ENCODE measurements around the gene PLCXD3.
"Not testable (repeated sequence)": the region's sequence is repeated elsewhere in the genome, so short reads cannot be mapped to it uniquely, and the experiment has no call there.

PLCXD3 gene

DNA sequence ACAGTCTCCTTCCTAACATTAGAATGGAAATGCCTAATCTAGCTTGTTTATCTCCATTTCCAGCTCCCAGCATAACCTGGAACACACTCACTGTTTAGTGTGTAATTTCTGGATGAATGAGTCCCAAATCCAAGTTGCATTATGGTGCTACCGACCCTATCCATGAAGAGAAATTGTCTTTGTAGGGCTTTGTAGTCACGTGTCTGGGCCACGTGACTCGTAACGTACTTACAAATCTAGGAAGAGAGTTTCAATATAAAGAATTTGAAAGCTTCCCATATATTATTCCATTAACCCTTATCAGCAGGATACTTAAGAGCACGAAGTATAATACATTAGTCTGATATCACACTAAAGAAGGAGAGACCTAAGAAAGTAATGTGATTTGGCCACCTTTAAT lies 28.2 kb downstream of the PLCXD3 start:
- H3K36me3 ChIP-seq (ENCODE audit: control insufficient read depth, insufficient read depth, low read length): no peaks in the 10 kb centered on the region
- no peak overlapping the region for H3K9ac ChIP-seq (ENCODE audit: low read length)
- no peak overlapping the region for H3K4me3 ChIP-seq (ENCODE audit: low read length)
- no peak overlapping the region for H3K27ac ChIP-seq (ENCODE audit: low read depth, low read length)
- H3K4me1 ChIP-seq (ENCODE audit: control insufficient read depth, insufficient read depth, low read length): no peaks in the 10 kb centered on the region
- no peaks in the 10 kb centered on the region for H3K27me3 ChIP-seq (ENCODE audit: control insufficient read depth, insufficient read depth, low read length)

DNA sequence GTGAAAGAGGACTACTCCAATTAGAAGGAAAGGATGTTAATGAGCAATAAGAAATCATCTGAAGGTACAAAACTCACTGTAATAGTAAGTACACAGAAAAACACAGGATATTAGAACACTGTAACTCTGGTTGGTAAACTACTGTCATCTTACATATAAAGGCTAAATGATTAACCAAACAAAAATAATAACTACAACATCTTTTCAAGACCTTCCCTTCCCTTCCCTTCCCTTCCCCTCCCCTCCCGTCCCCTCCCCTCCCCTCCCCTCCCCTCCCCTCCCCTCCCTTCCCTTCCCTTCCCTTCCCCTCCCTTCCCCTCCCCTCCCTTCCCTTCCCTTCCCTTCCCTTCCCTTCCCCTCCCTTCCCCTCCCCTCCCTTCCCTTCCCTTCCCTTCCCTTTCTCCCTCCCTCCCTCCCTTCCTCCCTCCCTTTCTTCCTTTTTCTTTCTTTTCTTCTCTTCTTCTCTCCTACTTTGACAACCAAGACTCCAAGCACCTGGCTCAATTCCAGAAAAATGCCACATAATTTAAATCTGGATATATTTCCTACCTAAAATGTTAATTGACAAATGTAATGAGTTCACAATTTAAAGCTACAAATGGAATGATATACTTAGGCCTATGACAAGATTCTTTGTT lies 38.7 kb downstream of the PLCXD3 start:
- H3K4me3 ChIP-seq (ENCODE audit: low read length); H3K27ac ChIP-seq (ENCODE audit: low read depth, low read length); H3K4me1 ChIP-seq (ENCODE audit: control insufficient read depth, insufficient read depth, low read length); H3K9ac ChIP-seq (ENCODE audit: low read length); H3K36me3 ChIP-seq (ENCODE audit: control insufficient read depth, insufficient read depth, low read length); H3K27me3 ChIP-seq (ENCODE audit: control insufficient read depth, insufficient read depth, low read length): not testable (repeated sequence)

GRCh38 chr5:41465493-41466171 lies 44.8 kb downstream of the PLCXD3 start:
- H3K27ac ChIP-seq (ENCODE audit: low read depth, low read length): no peak overlapping the region
- H3K36me3 ChIP-seq (ENCODE audit: control insufficient read depth, insufficient read depth, low read length): no peaks in the 10 kb centered on the region
- no peaks in the 10 kb centered on the region for H3K4me1 ChIP-seq (ENCODE audit: control insufficient read depth, insufficient read depth, low read length)
- H3K27me3 ChIP-seq (ENCODE audit: control insufficient read depth, insufficient read depth, low read length): no peaks in the 10 kb centered on the region
- no peak overlapping the region for H3K4me3 ChIP-seq (ENCODE audit: low read length)
- H3K9ac ChIP-seq (ENCODE audit: low read length): no peak overlapping the region

- no peaks in the 10 kb centered on the region for H3K4me1 ChIP-seq (ENCODE audit: control insufficient read depth, insufficient read depth, low read length)
- H3K9ac ChIP-seq (ENCODE audit: low read length): no peak overlapping the region
- no peak overlapping the region for H3K27ac ChIP-seq (ENCODE audit: low read depth, low read length)
- H3K4me3 ChIP-seq (ENCODE audit: low read length): no peak overlapping the region
- no peaks in the 10 kb centered on the region for H3K27me3 ChIP-seq (ENCODE audit: control insufficient read depth, insufficient read depth, low read length)
- no peaks in the 10 kb centered on the region for H3K36me3 ChIP-seq (ENCODE audit: control insufficient read depth, insufficient read depth, low read length)
These were observed 50.8 kb downstream of the PLCXD3 start for GRCh38 chr5:41459557-41459956.

DNA sequence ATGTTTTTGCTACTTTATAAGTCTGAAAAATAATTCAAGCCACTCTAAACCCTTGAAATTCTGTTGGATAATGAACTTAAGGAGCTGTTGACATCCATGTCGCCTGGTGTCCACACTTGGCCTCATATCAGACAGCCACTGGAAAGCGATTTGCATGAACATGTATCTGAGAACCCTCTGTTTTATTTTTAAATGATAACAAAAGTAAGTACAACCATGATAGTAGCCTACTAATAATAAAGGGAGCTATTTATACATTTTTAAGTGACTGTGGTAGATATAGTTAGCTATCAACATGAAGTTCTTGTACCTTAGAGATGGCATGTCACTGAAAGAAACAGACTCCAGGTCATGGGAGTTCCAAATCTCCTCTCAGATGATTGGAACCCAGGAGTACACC lies 53.3 kb downstream of the PLCXD3 start:
- no peak overlapping the region for H3K4me3 ChIP-seq (ENCODE audit: low read length)
- no peaks in the 10 kb centered on the region for H3K36me3 ChIP-seq (ENCODE audit: control insufficient read depth, insufficient read depth, low read length)
- H3K27me3 ChIP-seq (ENCODE audit: control insufficient read depth, insufficient read depth, low read length): no peaks in the 10 kb centered on the region
- H3K4me1 ChIP-seq (ENCODE audit: control insufficient read depth, insufficient read depth, low read length): no peaks in the 10 kb centered on the region
- H3K9ac ChIP-seq (ENCODE audit: low read length): no peak overlapping the region
- no peak overlapping the region for H3K27ac ChIP-seq (ENCODE audit: low read depth, low read length)

DNA sequence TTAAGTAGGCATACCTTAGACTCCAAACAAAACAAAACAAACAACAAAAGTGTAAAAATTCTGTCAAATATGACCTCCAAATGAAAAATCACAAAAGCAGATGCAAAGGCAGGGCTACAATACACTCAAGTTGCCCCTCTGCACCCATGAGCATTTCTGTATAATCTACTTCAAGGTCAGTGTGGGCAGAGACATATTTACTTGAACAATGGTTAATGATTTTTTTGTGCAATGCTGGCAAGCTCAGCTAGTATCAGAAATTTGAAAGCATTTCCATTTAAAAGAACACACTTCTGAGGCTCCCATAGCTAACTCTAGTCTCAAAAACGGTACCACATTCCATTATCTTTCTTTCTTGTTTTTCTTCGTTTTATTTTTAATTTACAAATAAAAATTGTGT lies 57.9 kb downstream of the PLCXD3 start:
- Histone ChIP-seq H3K27ac (ENCODE audit: low read depth, low read length) (no peak overlapping the region), H3K4me3 (ENCODE audit: low read length) (no peak overlapping the region), H3K36me3 (ENCODE audit: control insufficient read depth, insufficient read depth, low read length) (no peaks in the 10 kb centered on the region), H3K9ac (ENCODE audit: low read length) (no peak overlapping the region), H3K4me1 (ENCODE audit: control insufficient read depth, insufficient read depth, low read length) (no peaks in the 10 kb centered on the region), H3K27me3 (ENCODE audit: control insufficient read depth, insufficient read depth, low read length) (no peaks in the 10 kb centered on the region)

- Histone ChIP-seq H3K9ac (ENCODE audit: low read length) (no peak overlapping the region), H3K27me3 (ENCODE audit: control insufficient read depth, insufficient read depth, low read length) (no peaks in the 10 kb centered on the region), H3K36me3 (ENCODE audit: control insufficient read depth, insufficient read depth, low read length) (no peaks in the 10 kb centered on the region), H3K27ac (ENCODE audit: low read depth, low read length) (no peak overlapping the region), H3K4me3 (ENCODE audit: low read length) (no peak overlapping the region), H3K4me1 (ENCODE audit: control insufficient read depth, insufficient read depth, low read length) (no peaks in the 10 kb centered on the region)
These were observed 62.5 kb downstream of the PLCXD3 start for GRCh38 chr5:41447650-41448510.

DNA sequence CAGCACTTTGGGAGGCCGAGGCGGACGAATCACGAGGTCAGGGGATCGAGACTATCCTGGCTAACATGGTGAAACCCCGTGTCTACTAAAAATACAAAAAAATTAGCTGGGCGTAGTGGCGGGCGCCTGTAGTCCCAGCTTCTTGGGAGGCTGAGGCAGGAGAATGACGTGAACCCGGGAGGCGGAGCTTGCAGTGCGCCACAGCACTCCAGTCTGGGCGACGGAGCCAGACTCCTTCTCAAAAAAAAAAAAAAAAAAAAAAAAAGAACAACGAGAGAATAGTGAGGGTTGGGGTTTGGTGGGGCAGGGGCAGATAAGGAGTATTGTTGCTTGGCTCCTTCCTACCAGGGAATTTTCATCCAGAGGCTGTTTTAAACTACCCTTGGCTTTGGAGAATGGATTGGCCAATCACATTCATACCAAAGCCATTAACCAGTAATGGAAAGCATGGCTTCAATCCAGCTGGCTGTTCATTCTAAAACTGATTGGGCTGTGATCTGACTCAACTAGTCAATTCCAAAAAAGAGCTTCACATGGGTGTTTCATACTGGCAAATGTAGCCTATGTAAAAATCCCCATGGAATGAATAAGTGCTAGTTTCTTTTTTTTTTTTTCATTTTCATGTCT lies 64.4 kb downstream of the PLCXD3 start:
- no peaks in the 10 kb centered on the region for H3K36me3 ChIP-seq (ENCODE audit: control insufficient read depth, insufficient read depth, low read length)
- no peaks in the 10 kb centered on the region for H3K27me3 ChIP-seq (ENCODE audit: control insufficient read depth, insufficient read depth, low read length)
- H3K4me3 ChIP-seq (ENCODE audit: low read length): no peak overlapping the region
- H3K4me1 ChIP-seq (ENCODE audit: control insufficient read depth, insufficient read depth, low read length): no peaks in the 10 kb centered on the region
- no peak overlapping the region for H3K27ac ChIP-seq (ENCODE audit: low read depth, low read length)
- no peak overlapping the region for H3K9ac ChIP-seq (ENCODE audit: low read length)

DNA sequence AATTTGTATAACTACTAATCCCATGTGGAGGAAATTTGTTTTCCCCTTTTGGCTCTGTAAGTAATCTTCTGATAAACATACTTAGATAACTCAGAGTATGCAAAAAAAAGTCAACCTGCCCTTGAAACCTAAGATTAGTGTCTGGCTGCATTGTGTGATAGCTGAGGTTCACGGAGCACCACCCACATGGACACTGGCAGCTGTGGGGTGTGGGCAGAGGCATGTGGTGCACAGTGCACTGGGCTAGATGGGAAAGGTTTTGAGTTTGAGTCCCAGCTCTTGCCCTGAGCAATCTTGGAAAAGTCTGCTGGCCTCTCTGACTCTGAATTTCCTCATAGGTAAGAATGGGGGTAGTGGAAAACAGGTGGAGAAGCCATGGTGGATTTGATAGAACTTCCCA lies 75.1 kb downstream of the PLCXD3 start:
- Histone ChIP-seq H3K27me3 (ENCODE audit: control insufficient read depth, insufficient read depth, low read length) (no peaks in the 10 kb centered on the region), H3K27ac (ENCODE audit: low read depth, low read length) (no peak overlapping the region), H3K4me3 (ENCODE audit: low read length) (no peak overlapping the region), H3K9ac (ENCODE audit: low read length) (no peak overlapping the region), H3K36me3 (ENCODE audit: control insufficient read depth, insufficient read depth, low read length) (no peaks in the 10 kb centered on the region), H3K4me1 (ENCODE audit: control insufficient read depth, insufficient read depth, low read length) (no peaks in the 10 kb centered on the region)

DNA sequence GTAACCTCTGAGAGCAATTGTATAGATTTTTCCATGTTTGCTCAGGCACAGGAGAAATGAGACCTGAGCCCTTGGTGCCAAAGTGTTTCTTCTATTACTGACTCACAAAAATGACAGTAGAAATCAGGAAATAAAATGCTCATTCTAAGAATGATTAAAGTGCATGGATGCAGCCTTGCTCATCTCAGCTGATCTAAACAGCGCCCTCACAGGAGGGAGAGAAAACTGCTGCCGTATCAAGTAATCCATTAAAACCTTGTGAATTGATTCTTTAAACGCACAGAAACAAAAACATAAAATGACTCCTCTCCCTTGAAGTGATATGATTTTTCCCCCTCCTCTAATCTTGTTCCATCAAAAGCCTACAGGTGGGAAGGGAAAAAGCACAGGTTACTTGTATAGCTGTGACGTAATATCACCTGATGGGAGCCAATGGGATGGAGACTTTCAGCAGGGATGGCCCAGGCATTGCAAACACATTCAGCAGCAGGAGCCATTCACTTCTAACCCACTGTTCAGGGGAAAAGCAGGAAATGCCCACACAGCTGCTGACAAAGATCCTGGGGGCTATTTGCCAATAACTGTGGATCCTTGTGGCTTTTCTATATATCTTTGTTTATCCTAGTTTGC lies 76.7 kb downstream of the PLCXD3 start:
- H3K27ac ChIP-seq (ENCODE audit: low read depth, low read length): no peak overlapping the region
- no peaks in the 10 kb centered on the region for H3K4me1 ChIP-seq (ENCODE audit: control insufficient read depth, insufficient read depth, low read length)
- no peak overlapping the region for H3K4me3 ChIP-seq (ENCODE audit: low read length)
- H3K9ac ChIP-seq (ENCODE audit: low read length): no peak overlapping the region
- H3K36me3 ChIP-seq (ENCODE audit: control insufficient read depth, insufficient read depth, low read length): no peaks in the 10 kb centered on the region
- no peaks in the 10 kb centered on the region for H3K27me3 ChIP-seq (ENCODE audit: control insufficient read depth, insufficient read depth, low read length)

- Histone ChIP-seq H3K4me3 (ENCODE audit: low read length) (no peak overlapping the region), H3K4me1 (ENCODE audit: control insufficient read depth, insufficient read depth, low read length) (no peaks in the 10 kb centered on the region), H3K36me3 (ENCODE audit: control insufficient read depth, insufficient read depth, low read length) (no peaks in the 10 kb centered on the region), H3K9ac (ENCODE audit: low read length) (no peak overlapping the region), H3K27me3 (ENCODE audit: control insufficient read depth, insufficient read depth, low read length) (no peaks in the 10 kb centered on the region), H3K27ac (ENCODE audit: low read depth, low read length) (no peak overlapping the region)
These were observed 77.7 kb downstream of the PLCXD3 start for GRCh38 chr5:41432481-41433253.

Measured in rectal smooth muscle tissue (tissue), 1 donor.